ENCODE measurements around the gene DPYD.

DPYD gene

DNA sequence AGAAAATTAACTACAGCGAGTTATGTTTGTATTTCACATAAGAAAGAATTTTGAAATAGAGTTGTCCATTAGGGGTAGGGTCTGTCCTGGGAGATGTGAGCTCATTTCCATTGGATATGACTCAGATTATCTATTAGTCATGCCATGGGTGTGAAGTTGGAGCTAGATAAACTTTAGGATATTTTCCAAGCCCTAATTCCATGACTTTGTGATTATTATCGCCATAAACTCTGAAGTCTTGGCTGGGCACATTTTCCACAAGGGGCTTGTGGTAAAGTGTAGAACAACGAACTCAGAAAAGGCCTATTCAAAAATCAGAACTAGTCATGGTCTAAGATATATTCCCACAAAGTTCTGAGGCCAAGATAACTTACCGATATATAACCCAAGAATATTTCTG lies 396.6 kb downstream of the DPYD start:
- DNase-seq (ENCODE audit: low spot score) = no peak
- TF ChIP-seq, protein P1, sequence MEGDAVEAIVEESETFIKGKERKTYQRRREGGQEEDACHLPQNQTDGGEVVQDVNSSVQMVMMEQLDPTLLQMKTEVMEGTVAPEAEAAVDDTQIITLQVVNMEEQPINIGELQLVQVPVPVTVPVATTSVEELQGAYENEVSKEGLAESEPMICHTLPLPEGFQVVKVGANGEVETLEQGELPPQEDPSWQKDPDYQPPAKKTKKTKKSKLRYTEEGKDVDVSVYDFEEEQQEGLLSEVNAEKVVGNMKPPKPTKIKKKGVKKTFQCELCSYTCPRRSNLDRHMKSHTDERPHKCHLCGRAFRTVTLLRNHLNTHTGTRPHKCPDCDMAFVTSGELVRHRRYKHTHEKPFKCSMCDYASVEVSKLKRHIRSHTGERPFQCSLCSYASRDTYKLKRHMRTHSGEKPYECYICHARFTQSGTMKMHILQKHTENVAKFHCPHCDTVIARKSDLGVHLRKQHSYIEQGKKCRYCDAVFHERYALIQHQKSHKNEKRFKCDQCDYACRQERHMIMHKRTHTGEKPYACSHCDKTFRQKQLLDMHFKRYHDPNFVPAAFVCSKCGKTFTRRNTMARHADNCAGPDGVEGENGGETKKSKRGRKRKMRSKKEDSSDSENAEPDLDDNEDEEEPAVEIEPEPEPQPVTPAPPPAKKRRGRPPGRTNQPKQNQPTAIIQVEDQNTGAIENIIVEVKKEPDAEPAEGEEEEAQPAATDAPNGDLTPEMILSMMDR (IDR thresholded peaks at IDR 0.05; ENCODE audit: extremely low read depth, missing control alignments) = no peak

DNA sequence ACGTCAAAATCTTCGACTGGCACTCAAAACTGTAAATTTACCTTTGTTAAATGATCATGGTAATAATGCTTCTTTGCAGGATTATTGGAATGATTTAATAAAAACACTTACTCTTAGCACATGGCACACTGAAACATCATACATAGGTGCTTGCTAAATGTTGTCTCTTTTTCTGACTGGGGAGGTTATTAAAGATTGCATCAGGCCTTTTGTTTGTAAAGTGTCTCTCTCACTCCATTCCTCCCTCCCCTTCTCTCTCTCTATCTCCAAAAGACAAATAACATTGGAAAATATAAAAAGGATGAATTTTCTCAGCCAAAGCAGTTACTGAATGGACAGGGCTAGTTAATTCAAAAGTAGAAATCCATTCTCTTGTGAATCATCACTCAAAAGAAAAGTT lies 404.2 kb downstream of the DPYD start:
- TF ChIP-seq, protein P1 (IDR thresholded peaks at IDR 0.05; ENCODE audit: extremely low read depth, missing control alignments) = no peak
- DNase-seq (ENCODE audit: low spot score) = no peak

DNA sequence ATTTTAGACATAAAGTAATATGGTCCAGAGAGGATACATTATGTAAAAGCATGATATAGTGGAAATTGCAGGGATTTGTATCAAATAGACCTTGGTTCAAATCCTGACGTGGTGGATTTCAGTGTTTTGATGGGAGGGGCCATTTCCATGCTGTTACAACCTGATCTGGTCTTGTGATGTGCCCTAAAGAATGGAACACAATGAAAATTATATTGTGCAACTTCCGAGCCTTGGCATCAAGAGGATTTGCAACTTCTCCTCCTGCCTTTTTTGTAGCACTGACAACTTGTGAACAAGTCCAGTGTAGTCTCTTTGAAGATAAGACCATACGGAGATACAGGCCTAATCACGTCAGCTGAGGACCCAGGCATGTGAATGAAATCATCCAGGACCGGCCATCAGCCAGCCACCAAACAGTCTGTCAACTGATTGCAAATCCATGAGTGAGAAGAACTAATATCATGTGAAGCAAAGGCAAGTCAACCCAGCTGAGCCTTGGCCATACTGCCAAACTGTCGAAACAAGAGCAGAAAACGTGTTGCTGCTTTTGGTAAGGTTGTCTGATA lies 412.1 kb downstream of the DPYD start:
- TF ChIP-seq, protein P1 (IDR thresholded peaks at IDR 0.05; ENCODE audit: extremely low read depth, missing control alignments) = no peak
- DNase-seq (ENCODE audit: low spot score) = no peak

DNA sequence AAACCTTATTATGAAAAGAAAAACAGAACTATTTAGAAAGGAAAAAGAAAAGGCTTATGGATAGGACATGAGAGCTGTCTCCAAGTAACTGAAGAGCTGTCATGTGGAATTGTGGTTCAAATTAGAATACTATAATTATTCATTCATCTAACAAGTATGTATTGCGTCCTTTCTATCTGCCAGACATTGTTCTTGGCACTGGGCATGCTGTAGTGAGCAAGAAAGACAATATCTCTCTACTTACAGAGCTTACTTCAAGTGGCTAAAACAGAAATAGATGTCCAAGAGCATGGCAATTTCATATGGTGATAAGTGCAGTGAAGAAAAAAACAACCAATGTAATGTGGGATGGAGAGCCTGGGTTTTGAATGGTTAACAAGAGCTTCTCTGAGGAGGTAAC lies 413.0 kb downstream of the DPYD start:
- DNase-seq (ENCODE audit: low spot score) = no peak
- TF ChIP-seq, protein P1 (IDR thresholded peaks at IDR 0.05; ENCODE audit: extremely low read depth, missing control alignments) = no peak

DNA sequence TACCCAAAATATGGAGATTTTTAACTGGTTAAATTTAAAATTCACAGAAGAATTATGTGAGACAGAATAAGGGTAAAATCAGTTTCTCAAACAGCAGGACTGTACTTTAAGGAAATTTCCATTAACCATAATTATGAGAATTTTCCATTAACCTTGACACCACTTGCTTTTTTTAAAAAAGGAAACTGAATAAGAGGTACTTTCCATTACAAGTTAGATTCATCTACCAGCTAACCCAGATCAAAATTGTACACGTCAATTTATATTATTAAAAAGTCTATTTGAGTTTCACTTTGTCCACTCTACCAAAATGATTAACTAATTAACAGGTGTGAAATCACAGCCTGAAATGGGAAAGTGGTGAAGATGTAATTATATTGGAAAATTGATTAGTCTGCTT lies 414.5 kb downstream of the DPYD start:
- DNase-seq (ENCODE audit: low spot score) = no peak
- TF ChIP-seq, protein P1 (IDR thresholded peaks at IDR 0.05; ENCODE audit: extremely low read depth, missing control alignments) = no peak

DNA sequence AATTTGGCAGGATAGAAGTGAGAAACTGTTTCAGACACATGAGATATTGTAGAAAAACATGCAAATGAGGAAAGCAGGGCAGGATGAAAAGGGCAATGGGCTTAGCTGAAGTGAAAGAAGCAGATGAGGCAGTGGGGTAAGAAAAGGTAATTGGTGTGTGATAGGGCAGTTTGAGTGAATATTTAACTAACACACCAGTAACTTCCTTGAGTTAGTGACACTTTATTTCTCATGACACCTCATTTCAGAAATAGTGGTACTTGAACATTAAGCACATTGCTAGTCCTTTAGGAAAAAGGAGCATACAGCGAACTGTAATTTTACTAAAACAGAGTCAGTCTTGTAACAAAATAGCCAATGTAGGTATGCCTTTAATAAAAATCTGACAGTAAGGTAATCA lies 415.0 kb downstream of the DPYD start:
- TF ChIP-seq, protein P1 (IDR thresholded peaks at IDR 0.05; ENCODE audit: extremely low read depth, missing control alignments) = no peak
- DNase-seq (ENCODE audit: low spot score) = peak; percentile 19

DNA sequence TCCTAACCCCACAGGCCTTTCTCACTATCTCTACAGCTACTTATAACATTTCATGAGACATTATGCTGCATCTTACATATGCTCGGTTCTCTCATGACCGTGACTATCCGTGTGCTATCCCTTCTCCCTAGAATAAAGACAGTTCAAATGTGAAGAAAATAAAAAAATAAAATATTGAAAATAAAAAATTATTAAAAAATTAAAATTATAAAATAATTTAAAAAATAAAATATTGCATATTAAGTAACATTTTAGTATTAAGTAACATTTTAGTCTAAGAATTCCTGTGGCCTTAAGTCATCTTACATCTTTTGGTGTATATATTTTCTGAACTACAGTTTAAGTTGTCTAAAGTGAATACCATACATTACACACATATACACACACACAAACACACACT lies 415.5 kb downstream of the DPYD start:
- DNase-seq (ENCODE audit: low spot score) = no peak
- TF ChIP-seq, protein P1 (IDR thresholded peaks at IDR 0.05; ENCODE audit: extremely low read depth, missing control alignments) = no peak

Measured in GM20000 (cell line).